GM08714 (cell line): ENCODE data around the gene YIPF1.

ENCODE experiments used
- H3K4me3 ChIP-seq: fragments of 200-500 bp; sonication (Bioruptor generic); 2 replicates; pipeline ENCODE4 v1.5.1; 2014; ENCODE audit warnings: mild to moderate bottlenecking, low read length, inconsistent platforms
- ZNF274 ChIP-seq: IDR thresholded peaks from 2 replicates; pipeline ENCODE4 v1.6.1; 2012; ENCODE audit warnings: mild to moderate bottlenecking, low read depth, low read length

The YIPF1 gene

GRCh38 chr1:53889304-53890298 lies at the start of gene YIPF1:
TSS of gene YIPF1 (minus strand) at chr1:53889797. CDS start at chr1:53888937, 860 bp downstream.
- TF ChIP-seq ZNF274: no peak
- H3K4me3 ChIP-seq: peak within 1 kb of the TSS; percentile 89

GRCh38 chr1:53938136-53938830 lies 48.7 kb upstream of the YIPF1 start:
- TF ChIP-seq ZNF274: no peak
- H3K4me3 ChIP-seq: no peak overlapping the region

- H3K4me3 ChIP-seq: no peak overlapping the region
- TF ChIP-seq ZNF274: no peak
Measured at GRCh38 chr1:53936430-53936829, 46.8 kb upstream of the YIPF1 start.

- no peak overlapping the region for H3K4me3 ChIP-seq
- no peak for TF ChIP-seq ZNF274
Measured at GRCh38 chr1:53934170-53934765, 44.7 kb upstream of the YIPF1 start.

- no peak for TF ChIP-seq ZNF274
- H3K4me3 ChIP-seq: no peak overlapping the region
Measured at GRCh38 chr1:53931523-53931922, 41.9 kb upstream of the YIPF1 start.

DNA sequence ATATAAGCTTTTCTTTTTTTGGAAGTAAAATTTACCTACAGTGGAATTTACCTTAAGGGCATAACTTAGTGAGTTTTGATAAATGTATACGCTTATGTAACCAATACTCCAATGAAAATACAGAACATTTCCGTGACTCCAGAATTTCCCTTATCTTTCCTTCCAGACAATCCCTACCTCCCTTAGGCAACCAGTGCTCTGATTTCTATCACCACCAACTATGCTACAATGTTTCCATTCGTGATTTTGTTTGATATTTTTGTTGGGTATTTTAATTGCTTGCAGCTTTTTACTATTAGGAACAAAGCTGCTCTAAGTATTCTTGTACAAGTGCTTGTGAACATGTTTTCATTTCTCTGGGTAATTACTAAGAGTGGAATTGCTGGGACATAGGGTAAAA lies 41.3 kb upstream of the YIPF1 start:
- H3K4me3 ChIP-seq: no peak overlapping the region
- TF ChIP-seq ZNF274: no peak

GRCh38 chr1:53929246-53929960 lies 39.8 kb upstream of the YIPF1 start:
- no peak for TF ChIP-seq ZNF274
- no peak overlapping the region for H3K4me3 ChIP-seq

GRCh38 chr1:53927376-53927881 lies 37.8 kb upstream of the YIPF1 start:
- no peak for TF ChIP-seq ZNF274
- no peak overlapping the region for H3K4me3 ChIP-seq

DNA sequence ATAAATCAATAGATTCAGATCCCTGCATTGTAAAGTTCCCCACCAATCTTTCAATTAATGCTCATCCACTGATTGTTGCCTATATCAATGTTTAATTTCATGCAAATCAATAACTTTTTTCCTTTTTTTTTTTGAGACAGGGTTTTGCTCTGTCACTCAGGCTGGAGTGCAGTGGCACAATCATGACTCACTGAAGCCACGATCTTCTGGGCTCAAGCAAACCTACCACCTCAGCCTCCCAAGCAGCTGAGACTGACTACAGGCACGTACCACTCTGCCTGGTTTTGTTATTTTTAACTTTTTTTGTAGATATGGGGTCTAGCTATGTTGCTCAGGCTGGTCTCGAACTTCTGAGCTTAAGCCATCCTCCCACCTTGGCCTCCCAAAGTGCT lies 30.1 kb upstream of the YIPF1 start:
- no peak overlapping the region for H3K4me3 ChIP-seq
- no peak for TF ChIP-seq ZNF274

DNA sequence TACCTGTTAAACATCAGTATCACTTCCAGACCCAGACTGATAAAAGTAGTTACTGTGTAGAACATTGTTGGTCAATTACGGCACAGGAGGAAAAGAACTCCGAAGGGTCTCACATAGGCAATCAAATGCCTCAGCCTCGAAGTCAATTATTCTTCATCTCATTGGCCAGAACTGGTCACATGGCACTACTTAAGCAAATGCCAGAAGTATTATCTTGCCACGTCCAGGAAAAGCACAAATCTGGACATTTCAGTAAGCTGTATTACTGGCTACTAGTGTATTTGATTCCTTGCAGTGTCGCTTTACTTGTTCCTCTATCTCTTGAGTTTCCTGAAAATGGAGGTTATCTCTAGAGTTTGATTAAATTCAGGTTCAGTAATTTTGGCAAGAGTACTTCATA lies 28.7 kb upstream of the YIPF1 start:
- TF ChIP-seq ZNF274: no peak
- no peak overlapping the region for H3K4me3 ChIP-seq

- no peak overlapping the region for H3K4me3 ChIP-seq
- TF ChIP-seq ZNF274: no peak
Measured at GRCh38 chr1:53913352-53914033, 23.9 kb upstream of the YIPF1 start.

DNA sequence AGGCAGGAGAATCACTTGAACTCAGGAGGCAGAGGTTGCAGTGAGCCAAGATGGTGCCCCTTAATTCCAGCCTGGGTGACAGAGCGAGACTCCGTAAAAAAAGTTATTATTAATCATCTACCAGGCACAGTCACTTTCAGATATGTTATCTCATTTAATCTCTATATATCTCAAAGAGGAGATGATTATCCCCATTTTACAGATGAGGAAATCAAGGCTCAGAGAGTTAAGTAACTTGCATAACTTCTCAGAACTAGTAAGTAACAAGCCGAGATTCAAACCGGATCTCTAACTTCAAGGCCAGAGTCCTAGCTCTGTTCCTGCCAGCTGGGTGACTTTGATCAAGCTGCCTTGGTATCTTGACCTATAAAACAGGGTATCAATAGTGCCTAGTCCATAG lies 21.8 kb upstream of the YIPF1 start:
- no peak for TF ChIP-seq ZNF274
- H3K4me3 ChIP-seq: no peak overlapping the region

GRCh38 chr1:53909946-53910345 lies 20.3 kb upstream of the YIPF1 start:
- no peak overlapping the region for H3K4me3 ChIP-seq
- no peak for TF ChIP-seq ZNF274

DNA sequence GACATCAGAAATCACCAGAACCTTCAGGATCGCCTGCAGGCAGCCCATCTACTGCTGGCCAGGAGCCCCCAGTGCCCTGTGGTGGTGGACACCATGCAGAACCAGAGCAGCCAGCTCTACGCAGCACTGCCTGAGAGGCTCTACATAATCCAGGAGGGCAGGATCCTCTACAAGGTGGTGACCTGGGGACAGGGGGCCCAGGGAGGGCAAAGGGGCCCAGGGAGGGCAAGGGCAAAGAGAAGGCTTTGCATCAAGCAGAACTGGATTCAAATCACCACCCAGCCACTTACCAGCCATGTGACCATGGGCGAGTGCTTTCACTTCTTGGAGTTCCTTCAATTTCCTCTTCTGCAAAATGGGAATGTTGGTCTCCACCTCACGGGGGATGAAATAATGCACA lies 16.5 kb upstream of the YIPF1 start:
- no peak overlapping the region for H3K4me3 ChIP-seq
- no peak for TF ChIP-seq ZNF274
